Subcutaneous adipose tissue (tissue), 4 donors: Measurements from ENCODE around the gene FMNL1. TPM values are rescaled to one million over a fixed set of nuclear protein-coding genes. Genes with fewer than 3 reads are reported as not detected.

ENCODE experiments used
- total RNA-seq, 4 donors: library from RNA; depleted of rRNA; stranded (reverse); fragments of >200 nt; gene quantifications; one replicate each; pipeline ENCODE4 v1.1.0, GENCODE V29; 2016
- TF ChIP-seq, protein P1 (sequence below): fragments of 450-650 bp; IDR thresholded peaks from one replicate; pipeline ENCODE4 v1.5.1; 2016; ENCODE audit warnings: low read depth, mild to moderate bottlenecking, control low read depth, antibody characterized with exemption, moderate library complexity

FMNL1 gene
- total RNA-seq, 4 donors from 2014 or later, result 14.3 to 39.9 (median 28.9) TPM

DNA sequence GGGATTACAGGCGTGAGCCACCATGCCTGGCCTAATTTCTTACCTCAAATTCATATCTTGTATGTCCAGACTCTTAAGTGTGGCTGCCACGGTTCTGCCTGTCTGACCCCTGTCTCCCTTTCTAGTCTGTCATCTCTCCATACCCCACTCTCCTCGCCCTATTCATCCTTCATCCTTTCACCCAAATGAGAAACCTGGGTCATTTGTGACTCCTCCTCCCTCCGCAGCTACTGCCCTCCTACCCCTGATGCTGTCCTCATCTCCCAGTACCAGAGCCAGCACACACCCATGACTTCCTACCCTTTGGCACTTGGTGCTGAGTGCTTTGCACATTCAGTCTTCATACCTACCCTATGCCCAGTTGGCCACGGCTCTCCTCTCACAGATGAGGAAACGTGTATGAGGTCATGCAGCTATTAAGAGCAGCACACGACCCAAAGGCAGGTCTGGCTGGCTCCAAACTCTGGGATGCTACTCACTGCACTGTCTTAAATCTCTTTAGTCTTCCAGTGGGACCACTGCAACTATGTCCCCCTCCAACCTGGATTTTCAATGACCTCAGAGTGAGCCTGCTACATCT lies 38.6 kb downstream of the FMNL1 start:
- TF ChIP-seq, protein P1, sequence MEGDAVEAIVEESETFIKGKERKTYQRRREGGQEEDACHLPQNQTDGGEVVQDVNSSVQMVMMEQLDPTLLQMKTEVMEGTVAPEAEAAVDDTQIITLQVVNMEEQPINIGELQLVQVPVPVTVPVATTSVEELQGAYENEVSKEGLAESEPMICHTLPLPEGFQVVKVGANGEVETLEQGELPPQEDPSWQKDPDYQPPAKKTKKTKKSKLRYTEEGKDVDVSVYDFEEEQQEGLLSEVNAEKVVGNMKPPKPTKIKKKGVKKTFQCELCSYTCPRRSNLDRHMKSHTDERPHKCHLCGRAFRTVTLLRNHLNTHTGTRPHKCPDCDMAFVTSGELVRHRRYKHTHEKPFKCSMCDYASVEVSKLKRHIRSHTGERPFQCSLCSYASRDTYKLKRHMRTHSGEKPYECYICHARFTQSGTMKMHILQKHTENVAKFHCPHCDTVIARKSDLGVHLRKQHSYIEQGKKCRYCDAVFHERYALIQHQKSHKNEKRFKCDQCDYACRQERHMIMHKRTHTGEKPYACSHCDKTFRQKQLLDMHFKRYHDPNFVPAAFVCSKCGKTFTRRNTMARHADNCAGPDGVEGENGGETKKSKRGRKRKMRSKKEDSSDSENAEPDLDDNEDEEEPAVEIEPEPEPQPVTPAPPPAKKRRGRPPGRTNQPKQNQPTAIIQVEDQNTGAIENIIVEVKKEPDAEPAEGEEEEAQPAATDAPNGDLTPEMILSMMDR, result no peak

DNA sequence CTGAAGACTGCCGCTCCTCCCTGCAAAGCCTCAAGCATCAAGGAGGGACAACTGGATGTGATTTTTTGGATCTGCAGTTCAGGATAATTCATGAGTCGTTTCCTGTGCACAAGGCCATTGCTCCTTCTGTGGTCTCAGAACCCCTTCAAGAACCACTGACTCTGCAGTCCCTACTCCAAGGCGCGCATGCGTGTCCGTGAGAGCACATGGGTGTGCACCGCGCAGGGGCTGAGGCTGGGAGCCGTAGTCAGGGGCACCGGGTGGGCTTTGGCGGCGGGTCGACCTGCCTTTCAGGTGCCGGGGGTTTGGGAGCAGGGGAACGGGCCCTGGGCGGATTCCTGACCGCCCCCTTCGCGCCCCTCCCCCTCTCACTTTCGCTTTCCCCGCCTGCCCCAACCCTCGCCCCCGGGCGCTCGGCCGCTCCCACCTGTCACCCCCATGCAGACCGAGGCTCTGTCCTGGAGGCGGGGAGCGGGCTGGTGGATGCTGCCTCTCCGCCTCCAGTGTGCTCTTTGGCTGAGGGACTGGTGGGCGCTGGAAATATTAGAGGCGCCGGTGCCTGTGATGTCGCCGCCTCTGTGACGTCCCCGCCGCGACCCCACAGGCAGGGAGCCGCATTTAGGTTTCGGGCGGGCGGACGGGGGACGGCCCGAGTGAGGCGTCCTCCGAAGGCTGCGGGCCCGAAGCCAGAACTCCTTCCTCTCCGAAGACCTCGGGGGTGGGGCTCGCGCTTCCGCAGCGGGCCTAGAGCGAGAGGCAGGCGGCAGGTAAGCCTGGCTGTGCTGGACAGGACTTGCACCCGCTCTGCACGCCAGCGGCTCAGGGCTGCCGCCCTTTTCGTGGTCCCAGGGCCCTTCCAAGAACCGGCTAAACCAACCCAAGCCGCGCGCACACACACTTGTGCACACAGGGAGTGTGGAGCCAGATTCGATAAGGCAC lies 40.2 kb downstream of the FMNL1 start, which contains the start of gene SPATA32:
SPATA32 (minus strand) TSS at position 518 of the 939 bp plus-strand sequence; CDS start at position 440, 78 bp downstream.
- TF ChIP-seq, protein P1, result no peak

DNA sequence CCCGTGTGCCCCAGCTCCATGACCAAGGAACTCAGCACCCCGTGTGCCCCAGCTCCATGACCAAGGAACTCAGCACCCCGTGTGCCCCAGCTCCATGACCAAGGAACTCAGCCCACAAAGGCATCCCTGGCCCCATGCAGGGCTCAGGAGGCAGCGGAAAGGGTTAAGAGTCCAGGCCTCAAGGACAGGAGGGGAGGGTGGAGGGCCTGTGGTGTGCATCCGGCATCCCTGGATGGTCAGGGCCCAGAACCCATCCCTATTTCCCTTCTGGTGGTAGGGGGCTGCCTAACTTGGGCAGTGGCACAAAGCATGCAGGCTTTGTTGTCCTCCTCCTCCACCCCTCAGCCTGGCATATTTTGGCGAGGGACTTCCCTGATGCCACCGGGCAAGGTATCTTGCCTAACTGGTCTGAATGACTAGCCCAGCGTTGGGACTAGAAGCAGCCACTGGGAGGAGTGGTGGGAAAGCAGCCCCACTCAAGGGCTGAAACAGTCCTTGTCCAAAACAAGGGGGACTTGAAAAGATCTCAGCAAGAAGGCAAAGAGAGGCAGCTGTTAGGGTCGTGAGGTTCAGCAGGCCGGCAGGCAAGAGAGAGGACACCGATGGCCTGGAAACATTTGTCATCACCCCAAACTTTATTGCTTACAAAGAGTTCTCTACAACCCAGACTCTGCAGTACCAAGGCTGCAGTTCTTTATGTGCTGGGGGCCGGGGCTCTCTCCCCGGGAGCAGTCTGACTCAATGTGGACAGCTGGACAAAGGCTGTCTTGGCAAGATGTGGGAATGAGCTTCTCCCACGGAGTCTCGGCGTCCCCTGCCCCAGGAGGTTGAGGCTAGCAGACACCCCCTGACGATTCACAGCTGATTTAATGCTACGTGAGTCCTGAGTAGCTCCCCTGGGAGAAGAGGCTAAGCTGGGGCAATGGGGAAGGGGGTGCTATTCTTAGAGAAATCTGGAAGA lies 41.1 kb downstream of the FMNL1 start:
- TF ChIP-seq, protein P1, result no peak

DNA sequence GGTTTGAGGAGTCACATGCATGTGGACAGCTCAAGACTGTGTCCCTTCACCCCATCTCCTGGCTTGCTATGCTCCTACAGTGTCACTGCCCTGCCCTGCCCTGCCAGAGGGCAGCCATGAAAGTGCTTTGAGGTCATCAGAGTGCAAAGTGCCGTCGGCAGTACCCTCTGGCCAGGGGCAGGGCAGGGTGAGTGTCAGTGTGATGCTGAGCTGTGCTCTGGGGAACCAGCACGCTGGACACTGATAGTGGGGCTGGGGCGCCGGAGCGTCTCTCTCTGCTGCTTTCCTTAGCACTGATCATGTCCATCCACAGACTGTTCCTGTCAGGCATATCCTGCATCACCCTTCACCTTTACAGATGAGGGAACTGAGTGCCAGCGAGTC lies 41.8 kb downstream of the FMNL1 start:
- TF ChIP-seq, protein P1, result no peak

DNA sequence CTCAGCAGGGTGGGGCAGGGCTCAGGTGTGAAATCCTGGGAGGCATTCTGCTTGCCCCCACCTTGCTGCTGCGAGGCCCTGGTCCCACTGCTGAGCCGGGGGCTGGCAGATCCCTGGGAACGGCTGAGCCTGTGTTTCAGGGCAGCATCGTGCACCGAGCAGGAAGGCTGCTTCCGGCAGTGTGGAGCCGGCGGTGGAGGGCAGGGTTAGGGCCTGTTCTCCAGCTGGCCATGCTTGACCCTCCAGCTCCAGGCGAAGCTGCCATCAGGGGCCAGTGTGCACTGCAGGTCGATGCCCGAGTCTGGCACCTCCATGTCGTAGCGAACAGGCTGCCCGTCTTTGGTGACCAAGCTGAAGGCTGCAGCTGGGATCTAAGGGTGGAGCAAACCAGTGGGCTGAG lies 42.7 kb downstream of the FMNL1 start:
- TF ChIP-seq, protein P1, result no peak

DNA sequence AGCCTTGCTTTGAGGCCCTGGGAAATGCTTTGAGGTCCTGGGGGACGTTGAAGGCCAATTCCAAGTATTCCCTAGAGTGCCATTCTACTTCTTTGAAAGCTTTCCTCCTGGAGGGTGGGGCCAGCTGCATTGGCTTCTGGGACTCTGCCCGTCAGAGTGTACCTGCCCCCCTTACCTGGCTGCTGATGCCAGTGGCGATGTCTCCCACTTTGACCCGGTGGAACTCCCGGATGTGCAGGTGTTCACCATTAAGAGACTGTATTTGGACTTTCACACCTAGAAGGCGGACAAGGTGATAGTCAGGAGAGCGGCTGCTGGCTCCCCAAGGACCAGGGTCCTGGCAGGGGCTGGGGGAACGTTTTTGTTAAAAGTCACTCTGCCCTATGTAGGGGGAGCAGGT lies 43.3 kb downstream of the FMNL1 start:
- TF ChIP-seq, protein P1, result no peak
